Liver (tissue), 9 donors: ENCODE results near the gene PLXNA3. TPM values are rescaled to one million over a fixed set of nuclear protein-coding genes. Genes with fewer than 3 reads are reported as not detected.

Source experiments
- DNase-seq: peaks from one replicate; pipeline ENCODE4 v3.0.0-alpha.2; 2017; ENCODE audit warnings: low spot score
- H3K27ac ChIP-seq, 2 donors: one replicate each; pipeline ENCODE4 v1.7.0; 2013; ENCODE audit warnings: inconsistent platforms in 2 of 2, low read length in 2 of 2, control low read depth in 1 of 2, low read depth in 1 of 2, mild to moderate bottlenecking in 1 of 2
- H3K27me3 ChIP-seq, 4 donors: one replicate each; pipeline versions ENCODE4 v1.6.1 to v1.7.0; 2013; ENCODE audit warnings: low read length in 3 of 4, inconsistent platforms in 1 of 4, mild to moderate bottlenecking in 1 of 4, moderate library complexity in 1 of 4; ENCODE audit not compliant: control insufficient read depth in 4 of 4, insufficient read depth in 4 of 4
- H3K36me3 ChIP-seq, 4 donors: one replicate each; pipeline versions ENCODE4 v1.6.1 to v1.7.0; 2013; ENCODE audit warnings: low read length in 3 of 4, mild to moderate bottlenecking in 3 of 4, low read depth in 1 of 4, moderate library complexity in 1 of 4; ENCODE audit not compliant: control insufficient read depth in 4 of 4, insufficient read depth in 3 of 4
- H3K4me1 ChIP-seq, 4 donors: one replicate each; pipeline versions ENCODE4 v1.6.1 to v1.7.0; 2013; ENCODE audit warnings: low read length in 3 of 4, mild to moderate bottlenecking in 3 of 4, moderate library complexity in 1 of 4; ENCODE audit not compliant: control insufficient read depth in 4 of 4, insufficient read depth in 4 of 4
- H3K4me3 ChIP-seq, 3 donors: one replicate each; pipeline versions ENCODE4 v1.6.1 to v1.7.0; 2013; ENCODE audit warnings: low read length in 3 of 3, control low read depth in 1 of 3, low read depth in 1 of 3, mild to moderate bottlenecking in 1 of 3
- H3K9ac ChIP-seq, 2 donors: one replicate each; pipeline ENCODE4 v1.7.0; 2013; ENCODE audit warnings: low read length in 2 of 2, mild to moderate bottlenecking in 2 of 2, moderate library complexity in 2 of 2, control low read depth in 1 of 2, low read depth in 1 of 2
- H3K9me3 ChIP-seq, 4 donors: one replicate each; pipeline versions ENCODE4 v1.6.1 to v1.7.0; 2013; ENCODE audit warnings: low read length in 3 of 4; ENCODE audit not compliant: control insufficient read depth in 4 of 4
- FOXA1 ChIP-seq: IDR thresholded peaks from 2 replicates; pipeline ENCODE4 v1.6.1; 2016; ENCODE audit warnings: antibody characterized with exemption
- FOXA2 ChIP-seq: IDR thresholded peaks from 2 replicates; pipeline ENCODE4 v1.6.1; 2016; ENCODE audit warnings: antibody characterized with exemption
- JUND ChIP-seq, 2 donors: IDR thresholded peaks; 2 replicates each; pipeline ENCODE4 v1.6.1; 2016; ENCODE audit warnings: antibody characterized with exemption in 2 of 2
- NR2F2 ChIP-seq: IDR thresholded peaks from 2 replicates; pipeline ENCODE4 v1.6.1; 2016; ENCODE audit warnings: antibody characterized with exemption
- RAD21 ChIP-seq, 2 donors: IDR thresholded peaks; 2 replicates each; pipeline ENCODE4 v1.6.1; 2016; ENCODE audit warnings: antibody characterized with exemption in 2 of 2, mild to moderate bottlenecking in 2 of 2
- RXRA ChIP-seq, 2 donors: IDR thresholded peaks; 2 replicates each; pipeline ENCODE4 v1.6.1; 2017 to 2018; ENCODE audit warnings: antibody characterized with exemption in 2 of 2, mild to moderate bottlenecking in 1 of 2
- SP1 ChIP-seq: IDR thresholded peaks from 2 replicates; pipeline ENCODE4 v1.6.1; 2018; ENCODE audit warnings: antibody characterized with exemption, mild to moderate bottlenecking
- TAF1 ChIP-seq: conservative IDR thresholded peaks from 2 replicates; pipeline ENCODE4 v1.6.1; 2016; ENCODE audit warnings: antibody characterized with exemption, mild to moderate bottlenecking
- WGBS: extraction: QIAGEN DNeasy Blood & Tissue Kit; methylation state at CpG from one replicate; pipeline ENCODE4 v1.1.7; 2013; 5-methylcytosine and 5-hydroxymethylcytosine counted together
- polyA plus RNA-seq, 2 donors: library from polyadenylated mRNA; stranded (reverse) in 1 of 2; unstranded in 1 of 2; fragments of 200-250 nt in 1 of 2; fragments of >200 nt in 1 of 2; fragmentation: Nextera tagmentation in 1 of 2; extraction: Ambion mirVana in 1 of 2; gene quantifications; one replicate each; pipeline versions ENCODE4 v1.2.1 to v1.2.3, GENCODE V29; 2013 to 2015
- total RNA-seq, 2 donors: library from RNA; depleted of rRNA; stranded (reverse); fragments of >200 nt; gene quantifications; one replicate each; pipeline ENCODE4 v1.2.3, GENCODE V29; 2014
- TF ChIP-seq, protein P1 (sequence below): IDR thresholded peaks from 2 replicates; pipeline ENCODE4 v1.6.1; 2016; ENCODE audit warnings: antibody characterized with exemption
- TF ChIP-seq, protein P2 (sequence below): IDR thresholded peaks from 2 replicates; pipeline ENCODE4 v1.6.1; 2016; ENCODE audit warnings: antibody characterized with exemption, mild to moderate bottlenecking
- TF ChIP-seq, protein P3 (sequence below): IDR thresholded peaks from 2 replicates; pipeline ENCODE4 v1.6.1; 2016; ENCODE audit warnings: antibody characterized with exemption
- TF ChIP-seq, protein P4 (sequence below): IDR thresholded peaks from 2 replicates; pipeline ENCODE4 v1.6.1; 2016; ENCODE audit warnings: antibody characterized with exemption
- donor health status: healthy.
- donor health status: healthy.
- donor health status: healthy.
- donor health status: healthy.
- donor health status: healthy.

The PLXNA3 gene
- total and polyA plus RNA-seq, 4 donors, result 1.1 to 1.7 (median 1.5) TPM

DNA sequence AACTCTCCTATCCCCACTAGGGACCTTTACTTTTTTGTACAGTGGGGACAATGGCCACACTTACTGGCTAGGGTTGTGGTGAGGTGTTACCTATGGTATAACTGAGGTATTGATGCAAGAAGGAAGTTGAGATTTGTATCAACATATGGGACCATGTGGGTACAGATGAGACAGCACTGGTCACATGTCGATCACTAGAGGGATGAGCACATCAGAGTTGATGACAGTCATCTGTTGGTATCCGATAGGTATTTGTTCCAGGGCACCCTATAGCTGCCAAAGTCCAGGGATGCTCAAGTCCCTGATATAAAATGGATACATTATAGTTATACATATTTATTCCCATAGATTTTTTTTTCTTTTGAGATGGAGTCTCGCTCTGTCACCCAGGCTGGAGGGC lies 44.9 kb downstream of the PLXNA3 start:
- Histone ChIP-seq H3K4me3 (no peak overlapping the region), H3K36me3 (peaks cover 3 to 18% (median 3%) of the 10 kb centered on the region in 4 donors), H3K9me3 (no peaks in the 10 kb centered on the region), H3K9ac (no peak overlapping the region), H3K27ac (no peak overlapping the region), H3K27me3 (no peaks in the 10 kb centered on the region), H3K4me1 (no peaks in the 10 kb centered on the region)
- no peak for TF ChIP-seq NR2F2
- TF ChIP-seq, protein P1, sequence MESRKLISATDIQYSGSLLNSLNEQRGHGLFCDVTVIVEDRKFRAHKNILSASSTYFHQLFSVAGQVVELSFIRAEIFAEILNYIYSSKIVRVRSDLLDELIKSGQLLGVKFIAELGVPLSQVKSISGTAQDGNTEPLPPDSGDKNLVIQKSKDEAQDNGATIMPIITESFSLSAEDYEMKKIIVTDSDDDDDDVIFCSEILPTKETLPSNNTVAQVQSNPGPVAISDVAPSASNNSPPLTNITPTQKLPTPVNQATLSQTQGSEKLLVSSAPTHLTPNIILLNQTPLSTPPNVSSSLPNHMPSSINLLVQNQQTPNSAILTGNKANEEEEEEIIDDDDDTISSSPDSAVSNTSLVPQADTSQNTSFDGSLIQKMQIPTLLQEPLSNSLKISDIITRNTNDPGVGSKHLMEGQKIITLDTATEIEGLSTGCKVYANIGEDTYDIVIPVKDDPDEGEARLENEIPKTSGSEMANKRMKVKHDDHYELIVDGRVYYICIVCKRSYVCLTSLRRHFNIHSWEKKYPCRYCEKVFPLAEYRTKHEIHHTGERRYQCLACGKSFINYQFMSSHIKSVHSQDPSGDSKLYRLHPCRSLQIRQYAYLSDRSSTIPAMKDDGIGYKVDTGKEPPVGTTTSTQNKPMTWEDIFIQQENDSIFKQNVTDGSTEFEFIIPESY, result no peak
- TF ChIP-seq FOXA1, result no peak
- no peak for TF ChIP-seq SP1
- TF ChIP-seq, protein P2, sequence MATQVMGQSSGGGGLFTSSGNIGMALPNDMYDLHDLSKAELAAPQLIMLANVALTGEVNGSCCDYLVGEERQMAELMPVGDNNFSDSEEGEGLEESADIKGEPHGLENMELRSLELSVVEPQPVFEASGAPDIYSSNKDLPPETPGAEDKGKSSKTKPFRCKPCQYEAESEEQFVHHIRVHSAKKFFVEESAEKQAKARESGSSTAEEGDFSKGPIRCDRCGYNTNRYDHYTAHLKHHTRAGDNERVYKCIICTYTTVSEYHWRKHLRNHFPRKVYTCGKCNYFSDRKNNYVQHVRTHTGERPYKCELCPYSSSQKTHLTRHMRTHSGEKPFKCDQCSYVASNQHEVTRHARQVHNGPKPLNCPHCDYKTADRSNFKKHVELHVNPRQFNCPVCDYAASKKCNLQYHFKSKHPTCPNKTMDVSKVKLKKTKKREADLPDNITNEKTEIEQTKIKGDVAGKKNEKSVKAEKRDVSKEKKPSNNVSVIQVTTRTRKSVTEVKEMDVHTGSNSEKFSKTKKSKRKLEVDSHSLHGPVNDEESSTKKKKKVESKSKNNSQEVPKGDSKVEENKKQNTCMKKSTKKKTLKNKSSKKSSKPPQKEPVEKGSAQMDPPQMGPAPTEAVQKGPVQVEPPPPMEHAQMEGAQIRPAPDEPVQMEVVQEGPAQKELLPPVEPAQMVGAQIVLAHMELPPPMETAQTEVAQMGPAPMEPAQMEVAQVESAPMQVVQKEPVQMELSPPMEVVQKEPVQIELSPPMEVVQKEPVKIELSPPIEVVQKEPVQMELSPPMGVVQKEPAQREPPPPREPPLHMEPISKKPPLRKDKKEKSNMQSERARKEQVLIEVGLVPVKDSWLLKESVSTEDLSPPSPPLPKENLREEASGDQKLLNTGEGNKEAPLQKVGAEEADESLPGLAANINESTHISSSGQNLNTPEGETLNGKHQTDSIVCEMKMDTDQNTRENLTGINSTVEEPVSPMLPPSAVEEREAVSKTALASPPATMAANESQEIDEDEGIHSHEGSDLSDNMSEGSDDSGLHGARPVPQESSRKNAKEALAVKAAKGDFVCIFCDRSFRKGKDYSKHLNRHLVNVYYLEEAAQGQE, result no peak
- TF ChIP-seq, protein P3, sequence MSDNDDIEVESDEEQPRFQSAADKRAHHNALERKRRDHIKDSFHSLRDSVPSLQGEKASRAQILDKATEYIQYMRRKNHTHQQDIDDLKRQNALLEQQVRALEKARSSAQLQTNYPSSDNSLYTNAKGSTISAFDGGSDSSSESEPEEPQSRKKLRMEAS, result no peak
- TF ChIP-seq FOXA2, result no peak
- TF ChIP-seq TAF1, result no peak
- TF ChIP-seq RAD21 (IDR thresholded peaks at IDR 0.05), result no peak
- TF ChIP-seq JUND (IDR thresholded peaks at IDR 0.05), result no peak
- TF ChIP-seq, protein P4, sequence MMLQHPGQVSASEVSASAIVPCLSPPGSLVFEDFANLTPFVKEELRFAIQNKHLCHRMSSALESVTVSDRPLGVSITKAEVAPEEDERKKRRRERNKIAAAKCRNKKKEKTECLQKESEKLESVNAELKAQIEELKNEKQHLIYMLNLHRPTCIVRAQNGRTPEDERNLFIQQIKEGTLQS, result no peak
- TF ChIP-seq RXRA (IDR thresholded peaks at IDR 0.05), result no peak
- WGBS, result 85% methylated on average over 3 of the region's 3 CpGs
- no peak for DNase-seq

DNA sequence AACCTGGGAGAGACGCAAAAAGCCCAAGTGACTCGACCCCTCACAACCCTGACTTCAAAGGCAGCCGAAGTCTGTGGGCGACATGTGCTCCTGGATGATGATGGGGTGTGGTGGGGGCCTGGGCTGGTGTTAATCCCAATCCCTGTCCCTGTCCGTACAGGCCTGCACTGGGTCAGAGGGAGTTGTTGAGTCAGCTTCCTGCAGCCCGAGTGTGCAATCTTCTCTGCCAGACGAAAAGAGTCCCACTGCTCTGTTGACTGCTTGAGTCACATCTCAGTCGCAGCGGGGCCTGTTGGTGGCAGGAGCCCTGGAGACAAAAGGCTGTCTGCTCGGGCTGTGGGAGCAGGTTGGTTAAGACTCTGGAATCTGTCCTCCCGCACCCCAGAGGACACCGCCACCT lies 47.7 kb downstream of the PLXNA3 start:
- no peak for TF ChIP-seq FOXA1
- H3K27me3 ChIP-seq, result no peaks in the 10 kb centered on the region
- peaks cover 0 to 3% (median 0%) of the 10 kb centered on the region in 4 donors for H3K9me3 ChIP-seq
- H3K27ac ChIP-seq, result no peak overlapping the region
- no peak overlapping the region for H3K4me3 ChIP-seq
- no peaks in the 10 kb centered on the region for H3K4me1 ChIP-seq
- DNase-seq, result no peak
- no peak overlapping the region for H3K9ac ChIP-seq
- WGBS, result 89% methylated on average over 12 of the region's 12 CpGs
- peaks cover 4 to 24% (median 5%) of the 10 kb centered on the region in 4 donors for H3K36me3 ChIP-seq
